ENCODE results near the gene EIF4E3.

The EIF4E3 gene

GRCh38 chr3:71689291-71689690 is 35.9 kb downstream of the EIF4E3 start:
- DNase-seq = no peak

DNA sequence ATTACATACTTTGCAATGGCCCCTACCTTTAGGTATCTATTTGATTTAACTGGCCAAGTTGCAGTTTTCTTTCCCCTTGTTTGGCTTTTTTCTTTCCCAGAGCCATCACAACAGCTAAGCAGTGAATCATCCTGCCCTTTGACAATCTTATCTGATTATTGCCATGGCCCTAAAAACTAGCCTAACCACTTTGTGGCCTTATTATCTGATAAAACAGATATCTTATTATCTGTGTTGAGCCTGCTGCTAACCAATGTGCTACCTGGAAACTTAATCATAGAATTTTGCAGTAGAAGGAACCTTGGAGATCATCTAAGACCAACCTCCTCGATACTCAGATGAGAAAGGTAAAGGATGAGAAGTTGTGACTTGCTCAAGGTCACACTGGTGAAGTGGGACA is 37.1 kb downstream of the EIF4E3 start:
- no peak for DNase-seq

DNA sequence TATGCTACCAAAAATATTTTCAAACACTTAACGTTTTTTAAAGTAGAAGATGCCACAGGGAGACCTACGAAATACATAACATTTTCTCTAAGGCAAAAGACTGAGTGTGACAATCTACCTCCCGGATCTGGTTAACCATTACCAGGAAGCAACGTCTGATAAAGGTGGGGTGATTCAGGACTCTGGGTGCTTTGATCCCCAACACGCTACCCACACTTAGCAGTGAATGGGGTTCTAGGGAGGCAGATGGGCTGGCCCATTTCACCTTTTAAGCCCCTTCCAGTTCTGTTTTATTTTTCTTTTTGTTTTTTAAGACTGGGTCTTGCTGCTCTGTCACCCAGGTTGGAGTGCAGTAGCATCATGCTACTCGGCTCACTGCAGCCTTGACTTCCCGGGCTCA is 39.5 kb downstream of the EIF4E3 start:
- DNase-seq = no peak

- DNase-seq = peak; percentile 83
Measured at GRCh38 chr3:71684757-71685386, 40.3 kb downstream of the EIF4E3 start.

DNA sequence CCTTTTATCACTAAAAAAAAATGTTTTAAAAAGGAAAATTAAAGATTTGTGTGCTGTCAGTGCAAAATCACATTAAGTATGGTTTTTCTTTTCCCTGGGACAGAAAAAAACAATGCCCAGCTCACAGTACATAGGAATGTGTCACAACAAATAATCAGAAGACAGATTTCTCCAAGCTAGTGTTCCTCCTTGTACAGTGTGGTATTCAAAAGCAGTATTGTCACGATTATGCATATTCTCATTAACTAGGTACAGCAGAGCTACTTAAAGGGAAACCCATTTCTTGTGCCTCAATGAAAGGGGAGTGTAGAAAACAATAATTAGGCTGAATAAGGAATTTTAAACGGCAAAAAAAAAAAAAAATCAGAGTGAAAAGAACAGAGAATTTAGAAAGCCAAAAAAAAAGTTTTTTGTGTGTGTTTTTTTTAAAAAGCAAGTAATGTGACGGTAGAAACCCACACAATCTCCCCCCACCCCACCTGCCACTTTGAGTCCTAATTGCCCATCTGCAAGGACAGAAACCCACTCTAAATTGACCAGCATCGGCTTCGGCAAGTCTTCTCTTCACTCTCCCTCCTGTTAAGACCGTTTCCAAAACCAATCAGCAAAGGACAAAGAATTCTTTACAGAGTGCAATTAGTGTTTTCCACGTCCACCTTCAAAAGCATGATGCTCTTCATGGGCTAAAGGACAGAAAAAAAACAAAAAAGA is 41.0 kb downstream of the EIF4E3 start:
- no peak for DNase-seq

DNA sequence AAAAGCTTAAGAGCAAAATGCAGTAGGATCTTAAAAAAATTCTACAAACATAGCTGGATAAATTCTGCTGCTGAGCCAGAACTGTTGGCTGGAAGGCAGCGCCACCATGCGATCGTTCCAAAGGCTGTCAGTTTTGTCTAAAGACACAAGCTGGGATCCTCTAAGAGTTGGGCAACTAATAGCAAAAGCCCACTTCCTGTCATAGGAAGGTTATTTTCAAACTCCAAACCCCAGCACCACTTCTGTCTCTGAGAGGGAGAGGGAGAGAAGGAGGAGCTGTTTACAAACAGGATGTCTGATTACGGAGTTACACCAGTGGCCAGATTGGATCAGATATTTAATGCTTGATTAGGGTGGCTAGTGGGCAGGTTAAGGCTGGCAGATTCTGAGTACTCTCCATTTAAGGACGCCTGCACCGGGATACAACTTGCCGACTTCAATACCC is 44.0 kb downstream of the EIF4E3 start:
- DNase-seq = peak; percentile 81

GRCh38 chr3:71680603-71681002 is 44.6 kb downstream of the EIF4E3 start:
- peak; percentile 36 for DNase-seq

DNA sequence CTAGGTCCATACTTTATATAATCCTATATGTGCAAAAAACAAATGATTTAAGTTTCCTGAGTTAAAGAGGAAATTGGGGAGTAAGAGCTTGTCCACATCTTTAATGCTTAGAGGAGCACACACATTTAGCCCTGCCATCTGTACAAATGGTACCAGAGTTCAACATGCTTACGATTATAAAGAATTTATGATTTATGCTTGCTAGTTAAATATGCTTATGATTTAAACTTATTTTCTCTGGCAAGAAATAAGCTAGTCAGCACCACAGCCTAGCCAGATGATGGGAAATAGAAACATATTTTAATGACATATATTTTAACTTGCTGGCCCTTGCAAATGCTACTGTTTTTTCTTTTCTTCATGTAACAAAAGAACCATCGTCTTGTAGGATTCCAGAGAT is 48.3 kb downstream of the EIF4E3 start:
- DNase-seq = no peak

DNA sequence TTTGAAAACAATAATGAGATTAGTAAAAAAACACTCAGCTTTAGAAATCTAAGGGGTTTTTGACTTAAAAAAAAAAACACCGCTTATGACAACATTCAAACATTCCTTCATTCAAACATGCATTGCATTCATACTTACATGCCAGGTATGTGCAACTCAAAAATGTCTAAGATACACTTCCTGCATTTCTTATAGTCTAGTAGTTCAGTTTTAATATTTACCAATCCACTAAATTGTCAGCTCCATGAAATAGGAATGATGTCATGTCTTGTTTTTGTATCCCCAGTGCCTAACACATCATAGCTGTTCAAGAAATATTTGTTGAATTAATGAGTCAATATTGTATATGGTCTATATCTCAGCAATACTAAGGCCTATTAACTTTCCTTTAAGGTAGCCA is 51.7 kb downstream of the EIF4E3 start:
- peak; percentile 79 for DNase-seq

GRCh38 chr3:71672807-71673206 is 52.4 kb downstream of the EIF4E3 start:
- DNase-seq = no peak

DNA sequence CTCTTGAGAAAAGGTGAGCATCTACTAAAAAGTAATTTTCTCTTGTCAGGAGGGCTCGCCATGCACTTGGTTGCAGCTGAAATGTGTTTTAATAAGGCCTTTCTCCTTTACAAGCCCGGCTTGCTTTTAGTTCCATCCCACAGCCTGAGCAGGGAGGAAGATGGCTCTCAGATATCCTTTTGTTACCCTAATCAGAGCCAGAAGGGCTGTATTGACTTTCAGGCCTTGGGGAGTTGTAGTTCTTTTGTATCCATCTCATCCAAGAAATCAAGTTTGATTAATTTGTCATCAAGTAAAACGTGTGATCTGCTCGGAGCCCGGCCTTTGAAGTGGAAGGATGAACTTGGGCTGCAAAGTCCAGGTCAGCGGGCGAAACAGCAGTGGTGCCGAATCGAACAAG is 52.9 kb downstream of the EIF4E3 start:
- DNase-seq = no peak

DNA sequence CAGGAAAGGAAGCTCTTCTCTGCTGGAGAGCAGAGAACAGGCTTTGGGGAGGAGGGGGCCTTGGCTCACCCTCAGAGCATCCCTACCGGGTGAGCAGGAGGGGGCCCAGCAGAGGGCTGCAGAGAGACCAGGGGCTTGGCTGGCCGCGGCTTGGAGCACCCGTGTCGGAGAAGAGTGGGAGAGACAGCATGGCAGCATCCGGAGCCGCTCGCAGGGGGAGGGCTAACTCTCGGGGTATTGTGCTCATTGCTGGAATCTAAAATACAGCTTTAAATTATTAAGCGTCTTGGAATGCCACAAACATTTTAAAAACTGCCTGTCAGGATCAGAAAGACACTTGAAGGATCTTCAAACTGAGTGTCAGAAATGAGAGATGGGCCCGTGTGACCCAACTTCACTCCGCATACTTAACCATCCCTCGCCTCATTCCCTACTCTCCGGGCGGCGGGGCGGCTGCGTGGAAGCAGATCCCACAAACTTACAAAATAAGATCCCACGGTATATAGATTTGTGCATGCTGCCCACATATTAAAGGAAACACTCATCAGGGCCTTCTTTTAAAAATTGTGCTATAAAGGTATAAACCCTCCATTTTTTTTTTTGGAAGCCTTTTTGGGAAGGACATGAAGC is 53.9 kb downstream of the EIF4E3 start:
- DNase-seq = peak; percentile 53

- no peak for DNase-seq
Measured at GRCh38 chr3:71662568-71662967, 62.6 kb downstream of the EIF4E3 start.

- no peak for DNase-seq
Measured at GRCh38 chr3:71662056-71662455, 63.1 kb downstream of the EIF4E3 start.

- peak; percentile 23 for DNase-seq
Measured at GRCh38 chr3:71659864-71660591, 65.2 kb downstream of the EIF4E3 start.

DNA sequence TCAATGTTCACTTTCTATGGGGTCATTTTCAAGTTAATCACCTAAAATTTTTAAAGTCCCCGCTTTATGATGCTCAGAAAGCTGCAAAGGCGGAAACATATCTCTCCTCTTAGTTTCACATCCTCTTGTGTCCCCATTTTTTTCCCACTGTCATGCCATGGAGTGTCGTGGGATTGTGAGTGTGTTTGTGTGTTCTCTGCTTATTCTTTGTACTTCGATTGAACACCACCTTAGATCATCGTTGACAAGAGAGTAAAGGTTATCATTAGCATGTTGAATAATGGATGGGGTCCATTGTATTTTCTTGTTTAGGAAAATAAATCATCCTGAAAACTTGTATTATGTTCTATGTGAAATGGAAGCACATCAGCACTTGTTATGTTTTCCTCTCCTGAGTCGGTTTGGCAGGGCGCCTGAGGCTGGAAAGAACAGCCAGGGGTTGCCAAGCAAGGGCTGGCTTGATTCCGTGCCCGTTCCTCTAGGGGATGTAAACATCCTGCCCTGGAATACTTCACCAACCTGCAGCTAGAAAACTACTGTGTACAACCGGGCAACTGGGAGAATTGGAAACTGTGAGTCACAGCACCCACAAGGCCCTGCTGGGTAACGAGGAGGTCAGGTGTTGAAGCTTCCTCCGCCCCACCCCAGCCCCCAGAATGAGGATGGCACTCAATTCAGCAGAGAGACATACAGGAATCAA is 67.2 kb downstream of the EIF4E3 start:
- no peak for DNase-seq

- no peak for DNase-seq
Measured at GRCh38 chr3:71655061-71655460, 70.1 kb downstream of the EIF4E3 start.

DNA sequence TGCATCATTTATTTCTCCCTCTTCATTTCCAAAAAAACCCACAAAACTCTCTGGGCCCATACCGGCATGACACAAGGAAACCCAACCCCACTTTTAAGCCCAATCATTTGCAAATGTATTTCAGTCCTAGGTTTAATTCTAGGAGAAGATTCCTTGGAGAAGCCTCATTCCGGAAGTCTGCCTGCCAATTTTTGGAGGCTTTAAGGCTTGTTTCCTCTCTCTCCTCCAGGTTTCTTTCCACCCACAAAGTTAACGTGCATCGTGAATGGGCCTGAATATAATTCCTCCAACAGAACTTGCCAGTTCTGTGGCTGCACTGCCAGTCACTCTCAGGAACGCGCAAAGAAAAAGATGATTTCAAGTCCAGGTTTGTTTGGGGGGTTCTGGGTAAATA is 71.8 kb downstream of the EIF4E3 start:
- no peak for DNase-seq

DNA sequence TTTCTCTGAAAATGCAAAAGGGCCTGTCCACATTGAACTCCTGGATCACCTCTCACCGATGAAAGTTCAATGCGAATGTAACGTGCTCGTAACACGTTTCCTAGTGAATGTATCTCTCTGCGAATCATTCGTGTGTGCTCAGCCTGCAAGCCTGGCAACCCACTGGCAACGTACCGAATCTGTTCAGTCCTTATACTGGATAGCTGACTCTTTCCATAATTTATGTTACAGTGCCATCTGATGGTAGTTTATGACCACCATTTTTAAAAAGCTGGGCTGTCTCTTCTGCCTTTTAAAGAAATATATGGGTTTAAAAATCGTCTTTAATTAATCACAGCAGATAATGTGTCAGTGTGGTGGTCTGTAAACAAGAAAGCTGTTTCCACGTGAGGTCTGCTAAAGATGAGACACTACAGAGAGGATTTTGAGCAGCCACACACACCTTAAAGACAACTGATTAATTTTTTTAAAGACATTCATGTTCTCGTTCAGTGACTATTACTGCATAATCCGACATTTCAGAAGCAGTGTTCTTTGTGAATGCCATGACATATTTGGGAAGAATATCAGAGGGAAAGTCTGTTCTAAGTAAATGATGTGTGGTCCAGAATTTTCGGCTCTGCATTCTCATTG is 72.3 kb downstream of the EIF4E3 start:
- DNase-seq = peak; percentile 82

DNA sequence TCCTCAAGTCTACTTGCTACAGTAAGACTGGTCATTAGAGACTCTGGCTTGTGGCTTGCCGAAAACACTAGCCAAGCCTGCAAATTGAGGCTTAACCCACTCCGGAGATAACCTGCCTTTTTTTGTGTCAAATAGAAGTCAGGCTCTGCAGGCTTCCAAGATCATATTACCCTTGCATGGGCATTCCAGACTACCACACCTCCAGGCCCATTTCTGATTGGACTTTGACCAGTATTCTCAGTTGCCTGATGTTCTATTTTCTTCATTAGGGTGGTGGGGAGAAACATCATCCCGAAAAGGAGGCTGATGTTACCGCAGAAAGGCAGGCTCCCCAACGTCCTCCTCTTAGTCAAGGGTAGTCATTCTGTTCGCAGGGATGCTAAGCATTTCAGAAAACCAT is 73.6 kb downstream of the EIF4E3 start:
- no peak for DNase-seq

- DNase-seq = no peak
Measured at GRCh38 chr3:71650372-71650771, 74.8 kb downstream of the EIF4E3 start.

DNA sequence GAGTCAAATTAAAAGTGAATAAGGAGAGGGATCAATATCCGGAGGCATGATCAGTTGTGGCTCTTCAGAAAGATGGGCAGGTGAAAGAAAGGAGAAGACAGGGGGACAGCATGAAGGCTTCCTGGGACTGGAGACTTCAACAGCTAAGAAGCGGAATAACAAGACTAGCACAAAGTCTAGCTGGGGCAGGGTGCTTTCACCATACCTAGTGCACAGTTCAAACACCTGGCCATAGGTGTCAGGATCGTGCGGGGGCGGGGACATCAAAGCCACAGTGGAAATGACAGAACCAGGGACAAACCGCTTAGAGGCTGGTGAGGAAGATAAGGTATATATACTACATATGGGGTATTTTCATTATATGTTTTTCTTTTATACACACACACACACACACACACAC is 75.4 kb downstream of the EIF4E3 start:
- no peak for DNase-seq

All from fibroblast of skin of scalp (primary cell).